Lung (tissue), 12 donors: ENCODE results near the gene ARHGEF1. TPM values are rescaled to one million over a fixed set of nuclear protein-coding genes. Genes with fewer than 3 reads are reported as not detected.

Source experiments
- ATAC-seq: fragments of 200-7000 bp; cut with Tn5 transposase; one replicate; pipeline ENCODE4 v1.9.1; 2020; ENCODE audit warnings: moderate number of reproducible peaks; ENCODE audit not compliant: insufficient read depth, low FRiP score
- DNase-seq, 3 donors: peaks; one replicate each; pipeline ENCODE4 v3.0.0-alpha.2; 2013 to 2017
- H3K27ac ChIP-seq, 2 donors: one replicate each; pipeline ENCODE4 v1.5.1; 2013; ENCODE audit warnings: mild to moderate bottlenecking in 2 of 2, moderate library complexity in 2 of 2, control low read depth in 1 of 2, inconsistent platforms in 1 of 2, low read depth in 1 of 2, low read length in 1 of 2
- H3K27me3 ChIP-seq, 3 donors: one replicate each; pipeline ENCODE4 v1.5.1; 2013; ENCODE audit warnings: low read length in 2 of 3; ENCODE audit not compliant: control insufficient read depth in 3 of 3, insufficient read depth in 3 of 3
- H3K36me3 ChIP-seq, 4 donors: one replicate each; pipeline ENCODE4 v1.5.1; 2013; ENCODE audit warnings: low read length in 4 of 4, mild to moderate bottlenecking in 1 of 4, moderate library complexity in 1 of 4; ENCODE audit not compliant: control insufficient read depth in 4 of 4, insufficient read depth in 4 of 4
- H3K4me1 ChIP-seq, 5 donors: one replicate each; pipeline ENCODE4 v1.5.1; 2013; ENCODE audit warnings: low read length in 5 of 5, mild to moderate bottlenecking in 2 of 5, moderate library complexity in 1 of 5; ENCODE audit not compliant: control insufficient read depth in 5 of 5, insufficient read depth in 5 of 5
- H3K4me3 ChIP-seq: one replicate; pipeline ENCODE4 v1.5.1; 2013; ENCODE audit warnings: mild to moderate bottlenecking, control low read depth, moderate library complexity
- H3K9ac ChIP-seq, 2 donors: one replicate each; pipeline ENCODE4 v1.5.1; 2013; ENCODE audit warnings: low read length in 2 of 2, control low read depth in 1 of 2; ENCODE audit not compliant: insufficient read depth in 1 of 2
- H3K9me3 ChIP-seq, 4 donors: one replicate each; pipeline ENCODE4 v1.5.1; 2013; ENCODE audit warnings: low read length in 3 of 4, mild to moderate bottlenecking in 1 of 4, moderate library complexity in 1 of 4; ENCODE audit not compliant: control insufficient read depth in 4 of 4, insufficient read depth in 3 of 4
- CTCF ChIP-seq: IDR thresholded peaks from 2 replicates; pipeline ENCODE4 v1.5.1; 2012; ENCODE audit warnings: mild to moderate bottlenecking; ENCODE audit errors: control extremely low read depth, extremely low read depth
- WGBS, 2 donors: extraction: QIAGEN DNeasy Blood & Tissue Kit; methylation state at CpG; one replicate each; pipeline ENCODE4 v1.1.7; 2013; 5-methylcytosine and 5-hydroxymethylcytosine counted together
- polyA plus RNA-seq, 2 donors: library from polyadenylated mRNA; stranded (reverse); fragments of 200-250 nt; gene quantifications; one replicate each; pipeline ENCODE4 v1.2.1, GENCODE V29; 2013
- total RNA-seq, 2 donors: library from RNA; depleted of rRNA in 1 of 2; stranded (reverse); fragments of >200 nt in 1 of 2; gene quantifications; one replicate each; pipeline ENCODE4 v1.2.1, GENCODE V29; 2014 to 2021
- donor health status: control.
- donor health status: control.
- donor health status: Bipolar disorder and iron deficiency.
- donor health status: healthy.
- donor health status: DM: yes; HTN: yes; CAD: no.

Gene ARHGEF1
- total and polyA plus RNA-seq, 4 donors, result 55.4 to 231 (median 176) TPM

- no peak for ATAC-seq
- Histone ChIP-seq H3K27ac (no peak overlapping the region), H3K4me1 (peaks cover 0 to 2% (median 0%) of the 10 kb centered on the region in 5 donors), H3K4me3 (no peak overlapping the region), H3K27me3 (peaks cover 5 to 90% (median 79%) of the 10 kb centered on the region in 3 donors), H3K9ac (no peak overlapping the region), H3K36me3 (no peaks in the 10 kb centered on the region), H3K9me3 (peaks cover 0 to 7% (median 0%) of the 10 kb centered on the region in 4 donors)
- TF ChIP-seq CTCF, result no peak
- DNase-seq, result no peak
- whole genome bisulfite sequencing, 2 donors, result 53 to 64% methylated on average over 16 of the region's 16 CpGs
These were observed 43.9 kb downstream of the ARHGEF1 start for GRCh38 chr19:41926763-41927496.

DNA sequence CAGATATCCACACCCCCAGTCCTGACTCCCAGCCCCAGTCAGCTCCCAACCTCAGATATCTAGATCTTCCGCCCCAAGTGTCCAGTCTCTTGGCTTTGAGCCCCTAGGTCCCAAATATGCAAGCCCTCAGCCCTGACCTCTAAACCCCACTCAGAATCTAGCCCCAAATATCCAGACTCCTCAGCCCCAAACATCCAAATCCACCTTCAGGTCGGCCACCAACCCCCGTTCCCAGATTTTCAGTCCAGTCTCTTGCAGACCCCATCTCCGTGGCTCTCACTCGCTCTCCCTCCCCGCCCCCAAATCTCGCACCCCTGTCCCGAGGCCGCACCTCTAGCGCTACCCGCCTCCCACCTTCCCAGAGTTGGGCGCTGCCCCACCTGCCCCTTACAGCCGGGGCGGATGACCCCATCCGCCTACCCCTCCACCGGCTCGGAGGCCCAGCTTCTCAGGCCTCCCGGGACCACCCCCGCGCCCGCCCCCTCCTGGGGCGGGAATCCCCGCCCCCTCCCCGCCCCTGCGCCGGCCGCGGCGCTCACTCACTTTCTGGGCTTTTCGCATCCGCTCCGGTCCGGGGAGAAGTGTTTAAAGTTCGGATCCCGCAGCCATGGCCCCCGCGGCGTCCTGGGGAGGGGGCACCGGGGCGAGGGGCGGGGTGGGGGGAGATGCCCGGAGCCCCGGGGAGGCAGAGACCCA lies 44.7 kb downstream of the ARHGEF1 start:
- DNase-seq (no peak), ATAC-seq (no peak)
- Histone ChIP-seq H3K36me3 (no peaks in the 10 kb centered on the region), H3K9me3 (peaks cover 0 to 7% (median 0%) of the 10 kb centered on the region in 4 donors), H3K9ac (no peak overlapping the region), H3K27ac (no peak overlapping the region), H3K27me3 (peaks cover 4 to 90% (median 79%) of the 10 kb centered on the region in 3 donors), H3K4me3 (no peak overlapping the region), H3K4me1 (peaks cover 0 to 2% (median 2%) of the 10 kb centered on the region in 5 donors)
- TF ChIP-seq CTCF, result no peak
- 8 to 13% methylated on average over 34 to 43 of the region's 43 CpGs for WGBS, 2 donors

DNA sequence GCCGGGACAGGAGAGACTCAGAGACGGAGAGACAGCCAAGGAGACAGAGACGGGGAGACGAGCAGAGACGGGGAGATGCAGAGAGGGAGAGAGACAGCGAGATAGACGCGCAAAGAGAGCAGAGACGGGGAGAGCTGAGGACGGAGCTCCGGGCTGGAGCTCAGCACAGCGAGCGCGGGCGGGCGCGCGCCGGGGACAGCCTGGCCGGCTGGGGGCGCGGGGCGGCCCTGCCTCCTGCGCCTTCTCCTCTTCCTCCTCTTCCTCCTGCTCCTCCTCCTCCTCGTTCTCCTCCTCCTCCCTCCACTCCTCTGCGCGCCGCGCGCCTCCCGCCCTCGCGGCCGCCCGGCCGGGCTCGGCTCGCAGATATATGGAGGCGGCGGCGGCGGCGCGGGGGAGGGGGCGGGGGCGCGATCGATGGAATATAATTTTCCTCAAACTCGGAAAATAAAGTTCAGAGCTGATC lies 45.3 kb downstream of the ARHGEF1 start, which contains the start of gene ERFL:
ERFL (minus strand) TSS at position 229 of the 463 bp plus-strand sequence. CDS start 15,530 bp downstream, outside the sequence.
- H3K9ac ChIP-seq, result no peak within 1 kb of the TSS
- ATAC-seq (no peak), DNase-seq (peak in 1 of 3 donors; percentile 32)
- H3K9me3 ChIP-seq, result peaks cover 0 to 5% (median 0%) of the 10 kb centered on the region in 4 donors
- H3K4me3 ChIP-seq, result no peak within 1 kb of the TSS
- TF ChIP-seq CTCF, result no peak
- H3K27ac ChIP-seq, result no peak within 1 kb of the TSS
- 0 to 1% methylated on average over 24 to 49 of the region's 49 CpGs for WGBS, 2 donors
- H3K27me3 ChIP-seq, result peaks cover 0 to 90% (median 78%) of the 10 kb centered on the region in 3 donors
- H3K4me1 ChIP-seq, result peaks cover 0 to 6% (median 2%) of the 10 kb centered on the region in 5 donors
- no peaks in the 10 kb centered on the region for H3K36me3 ChIP-seq
